ENCODE measurements around the gene NOP14. TPM values are rescaled to one million over a fixed set of nuclear protein-coding genes. Genes with fewer than 3 reads are reported as not detected.

The NOP14 gene
- total and polyA plus RNA-seq, 2 donors (not counting 3 experiments of a cell fraction or from before 2014, with no cell fraction given) = 9.5 to 45.2 TPM

- H3K27me3 ChIP-seq (ENCODE audit: control insufficient read depth in 2 of 2, insufficient read depth in 2 of 2, low read length in 2 of 2) = no peaks in the 10 kb centered on the region
- H3K9me1 ChIP-seq (replicated peaks; ENCODE audit: control insufficient read depth, extremely low read depth, insufficient read depth, low read length) = no peaks in the 10 kb centered on the region
- DNase-seq (ENCODE audit: low read depth, low spot score) (no peak), FAIRE-seq (no peak)
- ChIA-PET CTCF (interaction anchor here (1.7 to 2.4 kb wide), 2 partner anchors 13 to 160 kb away, joined by 4 to 5 read pairs; no protein-coding TSS in a partner anchor), POLR2A (no interaction called here)
- no peak overlapping the region for H3K27ac ChIP-seq (ENCODE audit: insufficient read depth, low read depth, low read length)
- intact Hi-C loops (cut with micrococcal nuclease) (no loop called here), dilution Hi-C loops (cut with MboI; ENCODE audit: extremely low pct_ligation_motif_present, low sequenced_read_pairs) (no loop called here)
- H3K4me3 ChIP-seq (replicated peaks in 1 of 3; ENCODE audit: insufficient read depth in 1 of 3, low read depth in 1 of 3, low read length in 3 of 3) = no peak overlapping the region
- peaks cover 14% of the 10 kb centered on the region for H3K79me2 ChIP-seq (ENCODE audit: control insufficient read depth, insufficient read depth, low read length)
- H3K9ac ChIP-seq (replicated peaks; ENCODE audit: extremely low read depth, insufficient read depth, low read length) = no peak overlapping the region
- H3K4me2 ChIP-seq (ENCODE audit: insufficient read depth, low read length) = no peak overlapping the region
- H2AFZ ChIP-seq (ENCODE audit: low read depth, low read length) = no peak overlapping the region
- no peaks in the 10 kb centered on the region for H3K9me3 ChIP-seq (replicated peaks; ENCODE audit: control insufficient read depth, insufficient read depth, low read length)
- H4K20me1 ChIP-seq (replicated peaks; ENCODE audit: control insufficient read depth, extremely low read depth, insufficient read depth, low read length) = no peaks in the 10 kb centered on the region
- no peak for TF ChIP-seq POLR2AphosphoS5 (IDR thresholded peaks at IDR 0.05; ENCODE audit: insufficient read depth, low read depth, low read length)
- no peak for TF ChIP-seq EZH2 (IDR thresholded peaks at IDR 0.05; ENCODE audit: borderline replicate concordance, low read depth, low read length, severe bottlenecking)
- TF ChIP-seq POLR2A (IDR thresholded peaks at IDR 0.05; ENCODE audit: low read depth, low read length) = no peak
- no peak for TF ChIP-seq MYC (IDR thresholded peaks at IDR 0.05; ENCODE audit: low read depth, low read length)
- TF ChIP-seq MAX (IDR thresholded peaks at IDR 0.05; ENCODE audit: insufficient read depth, insufficient read length) = no peak
- no peak for TF ChIP-seq JUN (IDR thresholded peaks at IDR 0.05; ENCODE audit: borderline replicate concordance, insufficient read depth, insufficient read length, low read depth)
- no peak for TF ChIP-seq GATA2 (IDR thresholded peaks at IDR 0.05; ENCODE audit: insufficient read depth, insufficient read length, low read depth, low read length)
- TF ChIP-seq FOS (IDR thresholded peaks at IDR 0.05; ENCODE audit: borderline replicate concordance, insufficient read depth, low read length) = no peak
- TF ChIP-seq CTCF (IDR thresholded peaks at IDR 0.05; ENCODE audit: extremely low read depth in 1 of 2, insufficient read depth in 1 of 2, low read depth in 1 of 2, low read length in 2 of 2) = no peak
- peaks cover 3% of the 10 kb centered on the region for H3K4me1 ChIP-seq (ENCODE audit: control insufficient read depth, extremely low read depth, insufficient read depth, low read length)
- H3K36me3 ChIP-seq (ENCODE audit: control insufficient read depth in 2 of 2, extremely low read depth in 1 of 2, insufficient read depth in 2 of 2, low read length in 2 of 2) = peaks cover 2 to 42% of the 10 kb centered on the region in 2 experiments
- no TSS peak for BruUV-seq (replicated peaks)
Measured at GRCh38 chr4:2923668-2924173, 39.5 kb downstream of the NOP14 start.

Measured in endothelial cell of umbilical vein (primary cell).